Upper lobe of left lung (tissue), 4 donors: ENCODE measurements around the gene CDHR5.

Experiments
- EP300 ChIP-seq, 4 donors: sonication (generic); formaldehyde crosslinking; IDR thresholded peaks; one replicate each; pipeline ENCODE4 v1.5.1; 2017; ENCODE audit warnings: antibody characterized with exemption in 4 of 4, control low read depth in 2 of 4
- POLR2A ChIP-seq, 4 donors: fragments of 450-650 bp; IDR thresholded peaks; one replicate each; pipeline ENCODE4 v1.5.1; 2016 to 2017; ENCODE audit warnings: antibody characterized with exemption in 4 of 4, mild to moderate bottlenecking in 2 of 4
- TF ChIP-seq, protein P1 (sequence below), 6 experiments: fragments of 450-650 bp in 4 of 6; fragments of 200-600 bp in 2 of 6; sonication (generic) in 2 of 6; IDR thresholded peaks; one replicate each; pipeline ENCODE4 v1.5.1; 2016 to 2019; ENCODE audit warnings: antibody characterized with exemption in 6 of 6

DNA sequence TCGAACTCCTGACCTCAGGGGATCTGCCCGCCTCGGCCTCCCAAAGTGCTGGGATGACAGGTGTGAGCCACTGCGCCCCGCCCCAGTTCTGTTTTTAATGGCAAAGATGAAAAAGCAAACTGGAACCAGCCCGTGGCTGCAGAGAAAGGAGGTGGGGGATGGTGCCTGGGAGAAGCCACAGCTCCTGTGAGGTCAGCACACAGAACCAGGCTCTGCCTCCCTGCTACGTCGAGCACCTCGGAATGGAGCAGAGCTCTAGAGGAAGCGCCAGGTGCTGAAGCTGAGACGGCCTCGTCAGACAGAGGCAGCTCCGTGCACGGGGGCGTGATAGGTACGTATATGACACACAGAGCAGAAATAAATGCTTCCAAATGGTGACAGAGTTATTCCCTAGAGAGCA is 20.8 kb upstream of the CDHR5 start:
- TF ChIP-seq, protein P1, sequence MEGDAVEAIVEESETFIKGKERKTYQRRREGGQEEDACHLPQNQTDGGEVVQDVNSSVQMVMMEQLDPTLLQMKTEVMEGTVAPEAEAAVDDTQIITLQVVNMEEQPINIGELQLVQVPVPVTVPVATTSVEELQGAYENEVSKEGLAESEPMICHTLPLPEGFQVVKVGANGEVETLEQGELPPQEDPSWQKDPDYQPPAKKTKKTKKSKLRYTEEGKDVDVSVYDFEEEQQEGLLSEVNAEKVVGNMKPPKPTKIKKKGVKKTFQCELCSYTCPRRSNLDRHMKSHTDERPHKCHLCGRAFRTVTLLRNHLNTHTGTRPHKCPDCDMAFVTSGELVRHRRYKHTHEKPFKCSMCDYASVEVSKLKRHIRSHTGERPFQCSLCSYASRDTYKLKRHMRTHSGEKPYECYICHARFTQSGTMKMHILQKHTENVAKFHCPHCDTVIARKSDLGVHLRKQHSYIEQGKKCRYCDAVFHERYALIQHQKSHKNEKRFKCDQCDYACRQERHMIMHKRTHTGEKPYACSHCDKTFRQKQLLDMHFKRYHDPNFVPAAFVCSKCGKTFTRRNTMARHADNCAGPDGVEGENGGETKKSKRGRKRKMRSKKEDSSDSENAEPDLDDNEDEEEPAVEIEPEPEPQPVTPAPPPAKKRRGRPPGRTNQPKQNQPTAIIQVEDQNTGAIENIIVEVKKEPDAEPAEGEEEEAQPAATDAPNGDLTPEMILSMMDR (IDR thresholded peaks at IDR 0.05), result no peak
- TF ChIP-seq EP300 (IDR thresholded peaks at IDR 0.05), result no peak
- no peak for TF ChIP-seq POLR2A (IDR thresholded peaks at IDR 0.05)
